Glutamatergic neuron (in vitro differentiated cells): ENCODE measurements around the gene CHCHD10. TPM values are rescaled to one million over a fixed set of nuclear protein-coding genes. Genes with fewer than 3 reads are reported as not detected.

ENCODE experiments used
- DNase-seq: peaks from one replicate; pipeline ENCODE4 v3.0.0; 2022
- H3K27ac Mint-ChIP-seq: one replicate; pipeline ENCODE4 v1.8.0; 2020; ENCODE audit warnings: mild to moderate bottlenecking, mixed read lengths, inconsistent platforms; ENCODE audit not compliant: unreplicated experiment
- H3K27me3 Mint-ChIP-seq: one replicate; pipeline ENCODE4 v1.8.0; 2020; ENCODE audit warnings: mild to moderate bottlenecking, moderate library complexity, mixed read lengths, inconsistent platforms; ENCODE audit not compliant: unreplicated experiment
- H3K36me3 Mint-ChIP-seq: one replicate; pipeline ENCODE4 v1.8.0; 2020; ENCODE audit warnings: mild to moderate bottlenecking, mixed read lengths, inconsistent platforms; ENCODE audit not compliant: unreplicated experiment
- H3K4me1 Mint-ChIP-seq: one replicate; pipeline ENCODE4 v1.8.0; 2020; ENCODE audit warnings: mild to moderate bottlenecking, low read depth, mixed read lengths, inconsistent platforms; ENCODE audit not compliant: unreplicated experiment
- H3K4me3 Mint-ChIP-seq: one replicate; pipeline ENCODE4 v1.8.0; 2020; ENCODE audit warnings: mild to moderate bottlenecking, mixed read lengths, inconsistent platforms; ENCODE audit not compliant: unreplicated experiment
- H3K9me3 Mint-ChIP-seq: one replicate; pipeline ENCODE4 v1.8.0; 2020; ENCODE audit warnings: mild to moderate bottlenecking, moderate library complexity, mixed read lengths, inconsistent platforms; ENCODE audit not compliant: unreplicated experiment
- CTCF ChIP-seq: fragments of 200-600 bp; sonication (generic); IDR thresholded peaks from one replicate; pipeline ENCODE4 v1.5.0; 2021; ENCODE audit not compliant: partially characterized antibody, unreplicated experiment
- total RNA-seq: library from RNA; stranded (reverse); fragmentation: NEBNext Ultra II Directional; extraction: Animal tissue kit (Norgen Biotek cat#: 25700); gene quantifications from one replicate; pipeline ENCODE4 v1.2.1, GENCODE V29; 2021; ENCODE audit not compliant: unreplicated experiment

CHCHD10 gene
- total RNA-seq, 1 donor from 2014 or later, result 35.9 TPM

- peaks cover 9% of the 10 kb centered on the region for H3K9me3 Mint-ChIP-seq
- H3K36me3 Mint-ChIP-seq, result no peaks in the 10 kb centered on the region
- DNase-seq, result peak; percentile 87
- no peak for TF ChIP-seq CTCF
- H3K27ac Mint-ChIP-seq, result peak within 1 kb of the TSS; percentile 76
- H3K4me1 Mint-ChIP-seq, result peaks cover 2% of the 10 kb centered on the region
- peaks cover 10% of the 10 kb centered on the region for H3K27me3 Mint-ChIP-seq
- H3K4me3 Mint-ChIP-seq, result peak within 1 kb of the TSS; percentile 87
Observed at GRCh38 chr22:23750714-23751440, 16.9 kb downstream of the CHCHD10 start, which contains the start of gene ZNF70. TSS of gene ZNF70 (minus strand) at chr22:23751112. CDS start at chr22:23745140, 5,972 bp downstream.

GRCh38 chr22:23750367-23750713, 17.4 kb downstream of the CHCHD10 start:
- peak overlapping the region; percentile 87 for H3K4me3 Mint-ChIP-seq
- no peaks in the 10 kb centered on the region for H3K36me3 Mint-ChIP-seq
- H3K9me3 Mint-ChIP-seq, result peaks cover 9% of the 10 kb centered on the region
- peak overlapping the region; percentile 28 for H3K27ac Mint-ChIP-seq
- H3K27me3 Mint-ChIP-seq, result peaks cover 10% of the 10 kb centered on the region
- DNase-seq, result no peak
- peaks cover 2% of the 10 kb centered on the region for H3K4me1 Mint-ChIP-seq
- TF ChIP-seq CTCF, result no peak

DNA sequence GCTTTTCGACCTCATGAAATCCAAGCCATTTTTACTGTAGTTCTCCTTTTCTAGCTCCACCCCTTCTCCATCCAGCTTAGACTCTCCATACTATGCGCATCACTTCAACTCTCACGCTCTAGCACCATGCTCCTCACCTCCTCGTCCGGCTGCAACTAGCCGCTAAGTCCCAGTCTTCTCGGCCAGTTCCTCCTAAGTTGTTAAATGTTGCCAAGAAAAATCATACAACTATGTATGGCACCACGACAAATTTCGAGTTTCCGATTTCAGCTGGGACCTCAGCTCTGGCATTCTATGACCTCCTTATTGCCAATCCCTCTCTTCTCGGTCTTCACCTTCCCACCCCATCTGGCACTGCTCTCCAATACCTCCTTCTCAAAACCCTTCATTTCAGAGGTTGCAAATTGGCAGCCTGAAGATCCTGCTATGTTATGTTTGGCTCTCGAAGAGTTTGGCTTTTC, 17.9 kb downstream of the CHCHD10 start:
- H3K36me3 Mint-ChIP-seq, result peaks cover 4% of the 10 kb centered on the region
- H3K27me3 Mint-ChIP-seq, result peaks cover 8% of the 10 kb centered on the region
- peaks cover 13% of the 10 kb centered on the region for H3K9me3 Mint-ChIP-seq
- peaks cover 2% of the 10 kb centered on the region for H3K4me1 Mint-ChIP-seq
- TF ChIP-seq CTCF, result no peak
- H3K4me3 Mint-ChIP-seq, result peak overlapping the region; percentile 87
- H3K27ac Mint-ChIP-seq, result no peak overlapping the region
- DNase-seq, result no peak

- TF ChIP-seq CTCF, result no peak
- no peak for DNase-seq
- Mint-ChIP-seq H3K4me3 (no peak overlapping the region), H3K4me1 (peaks cover 2% of the 10 kb centered on the region), H3K36me3 (peaks cover 12% of the 10 kb centered on the region), H3K27ac (no peak overlapping the region), H3K27me3 (peaks cover 8% of the 10 kb centered on the region), H3K9me3 (peaks cover 11% of the 10 kb centered on the region)
Observed at GRCh38 chr22:23745791-23746190, 22.0 kb downstream of the CHCHD10 start.

DNA sequence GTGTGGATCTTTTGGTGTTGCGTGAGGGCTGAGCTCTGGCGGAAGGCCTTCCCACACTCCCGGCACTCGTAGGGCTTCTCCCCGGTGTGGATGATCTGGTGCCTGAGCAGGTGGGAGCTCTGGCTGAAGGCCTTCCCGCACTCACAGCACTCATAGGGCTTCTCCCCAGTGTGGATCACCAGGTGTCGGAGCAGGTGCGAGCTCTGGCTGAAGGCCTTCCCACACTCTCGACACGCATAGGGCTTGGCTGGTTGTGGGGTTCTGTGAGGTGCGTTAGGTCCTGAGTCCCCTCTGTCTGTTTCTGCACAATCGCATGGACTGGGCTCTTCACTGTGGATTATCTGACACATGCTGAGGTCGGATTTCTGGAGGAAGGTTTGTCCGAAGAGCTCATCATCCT, 23.3 kb downstream of the CHCHD10 start:
- Mint-ChIP-seq H3K9me3 (peaks cover 8% of the 10 kb centered on the region), H3K4me3 (no peak overlapping the region), H3K27ac (no peak overlapping the region), H3K36me3 (peaks cover 12% of the 10 kb centered on the region), H3K27me3 (no peaks in the 10 kb centered on the region), H3K4me1 (no peaks in the 10 kb centered on the region)
- TF ChIP-seq CTCF, result no peak
- no peak for DNase-seq
